ENCODE results near the gene ZDHHC11B. TPM values are rescaled to one million over a fixed set of nuclear protein-coding genes. Genes with fewer than 3 reads are reported as not detected.
"Not testable (repeated sequence)": the region's sequence is repeated elsewhere in the genome, so short reads cannot be mapped to it uniquely, and the experiment has no call there.

Gene ZDHHC11B
- total and polyA plus RNA-seq, 2 of the 13 experiments (the other 11 are each of a cell fraction or from before 2014, with no cell fraction given), result 0.11 to 0.12 TPM

- CTCF ChIA-PET (ENCODE audit: low intra/inter-chr PET ratio, low total read pairs); H3K79me2 ChIP-seq (ENCODE audit: insufficient read depth, low read length); H3K9ac ChIP-seq (ENCODE audit: insufficient read depth, low read depth, low read length); POLR2A ChIA-PET; in situ Hi-C loops (cut with HindIII; ENCODE audit: extremely low pct_ligation_motif_present, low pct_unique_long_range_greater_than_20kb); H3K4me1 ChIP-seq (ENCODE audit: insufficient read depth, low read length); H3K36me3 ChIP-seq (replicated peaks in 1 of 2; ENCODE audit: control insufficient read depth in 1 of 2, insufficient read depth in 2 of 2, low read length in 2 of 2); H2AFZ ChIP-seq (ENCODE audit: low read length); DNase-seq (ENCODE audit: low spot score); intact Hi-C loops (cut with micrococcal nuclease; ENCODE audit: unreplicated experiment); H3K4me2 ChIP-seq (ENCODE audit: low read depth, low read length); H3K27ac ChIP-seq (ENCODE audit: extremely low read length, insufficient read depth, low read length); BruUV-seq (replicated peaks); ATAC-seq; H4K20me1 ChIP-seq (ENCODE audit: insufficient read depth, low read length); H3K9me3 ChIP-seq (ENCODE audit: low read length); H3K27me3 ChIP-seq (ENCODE audit: control insufficient read depth in 1 of 2, insufficient read depth in 2 of 2, low read length in 2 of 2); H3K4me3 ChIP-seq (replicated peaks in 1 of 3; ENCODE audit: insufficient read depth in 1 of 3, low read depth in 2 of 3, low read length in 3 of 3); TF ChIP-seq CREB1 (CRISPR knock-in tag; IDR thresholded peaks at IDR 0.05): not testable (repeated sequence)
- 24% methylated on average over 4 of the region's 4 CpGs for WGBS (ENCODE audit: low lambda C conversion rate)
- FAIRE-seq, result peak; percentile 50
- TF ChIP-seq CREB1 (IDR thresholded peaks at IDR 0.05), result 0 out of 2 replicates have a peak, but pooled peaks have one; percentile 16
Measured at GRCh38 chr5:801055-801454, 16.5 kb upstream of the ZDHHC11B start.

DNA sequence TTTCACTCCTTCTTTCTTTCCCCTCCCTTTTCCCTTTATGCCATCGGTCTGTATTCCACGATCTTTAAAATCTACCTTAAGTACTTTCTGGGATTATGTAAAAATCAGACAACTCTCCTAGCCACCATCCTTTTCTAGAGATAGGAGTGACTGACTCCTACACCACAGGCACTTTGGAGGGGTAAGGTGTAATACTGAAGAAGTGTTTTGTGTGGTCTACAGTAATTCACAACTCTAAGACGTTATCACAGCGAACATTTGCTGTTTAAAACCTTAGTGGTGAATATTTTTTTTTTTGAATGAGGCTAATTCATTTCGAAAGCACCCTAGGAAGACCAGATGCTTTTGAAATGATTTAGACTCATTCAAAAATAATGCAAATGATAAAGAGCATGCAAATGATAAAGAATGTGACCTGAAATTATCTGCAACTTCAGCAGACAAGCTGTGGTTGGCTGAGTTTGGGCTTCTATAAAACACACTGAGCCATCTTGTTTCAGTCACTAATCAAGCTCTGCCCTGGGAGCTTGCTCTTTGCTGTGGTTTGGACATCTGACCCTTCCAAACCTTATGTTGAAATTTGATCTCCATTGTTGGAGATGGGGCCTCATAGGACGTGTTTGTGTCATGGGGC, 14.1 kb upstream of the ZDHHC11B start:
- H3K79me2 ChIP-seq (ENCODE audit: insufficient read depth, low read length); H2AFZ ChIP-seq (ENCODE audit: low read length); H4K20me1 ChIP-seq (ENCODE audit: insufficient read depth, low read length); H3K36me3 ChIP-seq (replicated peaks in 1 of 2; ENCODE audit: control insufficient read depth in 1 of 2, insufficient read depth in 2 of 2, low read length in 2 of 2); H3K9ac ChIP-seq (ENCODE audit: insufficient read depth, low read depth, low read length); H3K9me3 ChIP-seq (ENCODE audit: low read length); H3K27ac ChIP-seq (ENCODE audit: extremely low read length, insufficient read depth, low read length); H3K4me1 ChIP-seq (ENCODE audit: insufficient read depth, low read length); H3K27me3 ChIP-seq (ENCODE audit: control insufficient read depth in 1 of 2, insufficient read depth in 2 of 2, low read length in 2 of 2); H3K4me2 ChIP-seq (ENCODE audit: low read depth, low read length); POLR2A ChIA-PET; BruUV-seq (replicated peaks); H3K4me3 ChIP-seq (replicated peaks in 1 of 3; ENCODE audit: insufficient read depth in 1 of 3, low read depth in 2 of 3, low read length in 3 of 3); DNase-seq (ENCODE audit: low spot score); CTCF ChIA-PET (ENCODE audit: low intra/inter-chr PET ratio, low total read pairs): not testable (repeated sequence)
- peak; percentile 47; the same call in 2 of the 3 replicates for ATAC-seq
- in situ Hi-C loops (cut with HindIII; ENCODE audit: extremely low pct_ligation_motif_present, low pct_unique_long_range_greater_than_20kb), result loop anchor here (5.0 kb wide), 1 partner anchor 81 kb away; no protein-coding TSS in a partner anchor
- 24% methylated on average over 5 of the region's 6 CpGs for WGBS (ENCODE audit: low lambda C conversion rate)
- intact Hi-C loops (cut with micrococcal nuclease; ENCODE audit: unreplicated experiment), result loop anchor here (5.0 kb wide), 1 partner anchor 86 kb away; no protein-coding TSS in a partner anchor
- FAIRE-seq, result peak; percentile 81

- H3K4me2 ChIP-seq (ENCODE audit: low read depth, low read length); POLR2A ChIA-PET; H3K4me3 ChIP-seq (replicated peaks in 1 of 3; ENCODE audit: insufficient read depth in 1 of 3, low read depth in 2 of 3, low read length in 3 of 3); H4K20me1 ChIP-seq (ENCODE audit: insufficient read depth, low read length); H3K4me1 ChIP-seq (ENCODE audit: insufficient read depth, low read length); H3K9me3 ChIP-seq (ENCODE audit: low read length); CTCF ChIA-PET (ENCODE audit: low intra/inter-chr PET ratio, low total read pairs); DNase-seq (ENCODE audit: low spot score); H3K79me2 ChIP-seq (ENCODE audit: insufficient read depth, low read length); ATAC-seq; H3K27me3 ChIP-seq (ENCODE audit: control insufficient read depth in 1 of 2, insufficient read depth in 2 of 2, low read length in 2 of 2); H2AFZ ChIP-seq (ENCODE audit: low read length); H3K9ac ChIP-seq (ENCODE audit: insufficient read depth, low read depth, low read length); BruUV-seq (replicated peaks); H3K36me3 ChIP-seq (replicated peaks in 1 of 2; ENCODE audit: control insufficient read depth in 1 of 2, insufficient read depth in 2 of 2, low read length in 2 of 2); H3K27ac ChIP-seq (ENCODE audit: extremely low read length, insufficient read depth, low read length): not testable (repeated sequence)
- peak; percentile 4 for FAIRE-seq
- 54% methylated on average over 2 of the region's 4 CpGs for WGBS (ENCODE audit: low lambda C conversion rate)
- in situ Hi-C loops (cut with HindIII; ENCODE audit: extremely low pct_ligation_motif_present, low pct_unique_long_range_greater_than_20kb), result loop anchor here (5.0 kb wide), 1 partner anchor 81 kb away; no protein-coding TSS in a partner anchor
- intact Hi-C loops (cut with micrococcal nuclease; ENCODE audit: unreplicated experiment), result loop anchor here (5.0 kb wide), 1 partner anchor 86 kb away; no protein-coding TSS in a partner anchor
Measured at GRCh38 chr5:797986-798385, 13.5 kb upstream of the ZDHHC11B start.
